ENCODE results near the gene RABEPK.
"Not testable (repeated sequence)": the region's sequence is repeated elsewhere in the genome, so short reads cannot be mapped to it uniquely, and the experiment has no call there.

Gene RABEPK
- total RNA-seq, result 11.8 to 45.2 (median 18.2) reads per million in 9 experiments

- H3K4me3 Mint-ChIP-seq, result peak within 1 kb of the TSS; percentile 92
- peaks cover 25% of the 10 kb centered on the region for H3K36me3 Mint-ChIP-seq (ENCODE audit: insufficient read depth)
- H3K27ac Mint-ChIP-seq, result peak within 1 kb of the TSS; percentile 91 to 95
- peak; percentile 86 to 90 (median 87) for DNase-seq
- no peaks in the 10 kb centered on the region for H3K9me3 Mint-ChIP-seq
- H3K4me1 Mint-ChIP-seq (ENCODE audit: low read depth in 2 of 2), result peaks cover 17 to 18% of the 10 kb centered on the region in 2 donors
- ATAC-seq (replicated peaks), result peak; percentile 96
- H3K27me3 Mint-ChIP-seq, result no peaks in the 10 kb centered on the region
Measured at GRCh38 chr9:125200216-125201047, at the start of gene RABEPK. Gene RABEPK (plus strand): TSS chr9:125200542. CDS start chr9:125203014, 2,472 bp downstream.

- H3K9me3 Mint-ChIP-seq, result no peaks in the 10 kb centered on the region
- DNase-seq (no peak), ATAC-seq (replicated peaks) (no peak)
- no peak overlapping the region for H3K27ac Mint-ChIP-seq
- no peak overlapping the region for H3K4me3 Mint-ChIP-seq
- H3K36me3 Mint-ChIP-seq (ENCODE audit: insufficient read depth), result peaks cover 56% of the 10 kb centered on the region
- no peaks in the 10 kb centered on the region for H3K4me1 Mint-ChIP-seq (ENCODE audit: low read depth in 2 of 2)
- H3K27me3 Mint-ChIP-seq, result no peaks in the 10 kb centered on the region
Measured at GRCh38 chr9:125151730-125152129, 48.6 kb upstream of the RABEPK start.

- Mint-ChIP-seq H3K4me1 (ENCODE audit: low read depth in 2 of 2) (no peaks in the 10 kb centered on the region), H3K27me3 (no peaks in the 10 kb centered on the region), H3K36me3 (ENCODE audit: insufficient read depth) (peaks cover 72% of the 10 kb centered on the region), H3K4me3 (no peak overlapping the region), H3K9me3 (no peaks in the 10 kb centered on the region), H3K27ac (no peak overlapping the region)
- DNase-seq (no peak), ATAC-seq (replicated peaks) (no peak)
Measured at GRCh38 chr9:125153712-125154367, 46.5 kb upstream of the RABEPK start.

- Mint-ChIP-seq H3K4me1 (ENCODE audit: low read depth in 2 of 2) (peaks cover 2 to 9% of the 10 kb centered on the region in 2 donors), H3K4me3 (no peak overlapping the region), H3K27ac (peak overlapping the region; percentile 32 to 56), H3K27me3 (no peaks in the 10 kb centered on the region), H3K9me3 (no peaks in the 10 kb centered on the region), H3K36me3 (ENCODE audit: insufficient read depth) (peaks cover 64% of the 10 kb centered on the region)
- DNase-seq (no peak), ATAC-seq (replicated peaks) (no peak)
Measured at GRCh38 chr9:125156551-125156950, 43.8 kb upstream of the RABEPK start.

GRCh38 chr9:125160750-125161149 lies 39.6 kb upstream of the RABEPK start:
- H3K4me1 Mint-ChIP-seq (ENCODE audit: low read depth in 2 of 2), result peaks cover 2 to 18% of the 10 kb centered on the region in 2 donors
- H3K9me3 Mint-ChIP-seq, result no peaks in the 10 kb centered on the region
- H3K27me3 Mint-ChIP-seq, result no peaks in the 10 kb centered on the region
- no peak overlapping the region for H3K4me3 Mint-ChIP-seq
- no peak for DNase-seq
- H3K27ac Mint-ChIP-seq, result peak overlapping the region in 1 of 2 donors; percentile 7
- peaks cover 56% of the 10 kb centered on the region for H3K36me3 Mint-ChIP-seq (ENCODE audit: insufficient read depth)
- ATAC-seq (replicated peaks), result no peak

- Mint-ChIP-seq H3K4me1 (ENCODE audit: low read depth in 2 of 2) (peaks cover 2 to 18% of the 10 kb centered on the region in 2 donors), H3K27ac (peak overlapping the region in 1 of 2 donors; percentile 7), H3K4me3 (no peak overlapping the region), H3K27me3 (no peaks in the 10 kb centered on the region), H3K36me3 (ENCODE audit: insufficient read depth) (peaks cover 63% of the 10 kb centered on the region), H3K9me3 (no peaks in the 10 kb centered on the region)
- no peak for ATAC-seq (replicated peaks)
- DNase-seq, result no peak
Measured at GRCh38 chr9:125161284-125161918, 38.9 kb upstream of the RABEPK start.

- H3K4me1 Mint-ChIP-seq (ENCODE audit: low read depth in 2 of 2), result peaks cover 2 to 19% of the 10 kb centered on the region in 2 donors
- ATAC-seq (replicated peaks); H3K9me3 Mint-ChIP-seq; H3K27me3 Mint-ChIP-seq; DNase-seq; H3K27ac Mint-ChIP-seq; H3K4me3 Mint-ChIP-seq: not testable (repeated sequence)
- peaks cover 59% of the 10 kb centered on the region for H3K36me3 Mint-ChIP-seq (ENCODE audit: insufficient read depth)
Measured at GRCh38 chr9:125162891-125163290, 37.5 kb upstream of the RABEPK start.

- no peak for ATAC-seq (replicated peaks)
- H3K36me3 Mint-ChIP-seq (ENCODE audit: insufficient read depth), result peaks cover 79% of the 10 kb centered on the region
Measured at GRCh38 chr9:125166762-125167161, 33.6 kb upstream of the RABEPK start.

GRCh38 chr9:125169895-125170294 lies 30.4 kb upstream of the RABEPK start:
- Mint-ChIP-seq H3K4me1 (ENCODE audit: low read depth in 2 of 2) (peaks cover 15 to 44% of the 10 kb centered on the region in 2 donors), H3K27me3 (no peaks in the 10 kb centered on the region), H3K4me3 (no peak overlapping the region), H3K27ac (peak overlapping the region in 1 of 2 donors; percentile 62), H3K36me3 (ENCODE audit: insufficient read depth) (peaks cover 67% of the 10 kb centered on the region), H3K9me3 (no peaks in the 10 kb centered on the region)
- ATAC-seq (replicated peaks) (no peak), DNase-seq (no peak)

More at GRCh38 chr9:125166762-125167161, 33.6 kb upstream of the RABEPK start:
- H3K9me3 Mint-ChIP-seq, result no peaks in the 10 kb centered on the region
- peak overlapping the region in 1 of 2 donors; percentile 69 for H3K27ac Mint-ChIP-seq
- no peak for DNase-seq
- no peak overlapping the region for H3K4me3 Mint-ChIP-seq
- H3K4me1 Mint-ChIP-seq (ENCODE audit: low read depth in 2 of 2), result peaks cover 0 to 27% of the 10 kb centered on the region in 2 donors
- H3K27me3 Mint-ChIP-seq, result no peaks in the 10 kb centered on the region

- H3K4me1 Mint-ChIP-seq (ENCODE audit: low read depth in 2 of 2), result peaks cover 23 to 56% of the 10 kb centered on the region in 2 donors
- no peak for ATAC-seq (replicated peaks)
- H3K9me3 Mint-ChIP-seq, result no peaks in the 10 kb centered on the region
- no peaks in the 10 kb centered on the region for H3K27me3 Mint-ChIP-seq
- H3K4me3 Mint-ChIP-seq, result peak overlapping the region in 1 of 2 donors; percentile 13
- H3K36me3 Mint-ChIP-seq (ENCODE audit: insufficient read depth), result peaks cover 52% of the 10 kb centered on the region
- peak overlapping the region; percentile 60 to 62 for H3K27ac Mint-ChIP-seq
- no peak for DNase-seq
Measured at GRCh38 chr9:125172031-125172755, 28.1 kb upstream of the RABEPK start.

- no peak overlapping the region for H3K4me3 Mint-ChIP-seq
Measured at GRCh38 chr9:125176636-125177035, 23.7 kb upstream of the RABEPK start.

GRCh38 chr9:125177888-125178287 lies 22.5 kb upstream of the RABEPK start:
- no peaks in the 10 kb centered on the region for H3K9me3 Mint-ChIP-seq
- peaks cover 15% of the 10 kb centered on the region for H3K36me3 Mint-ChIP-seq (ENCODE audit: insufficient read depth)
- ATAC-seq (replicated peaks) (no peak), DNase-seq (no peak)
- H3K27me3 Mint-ChIP-seq, result no peaks in the 10 kb centered on the region
- H3K4me3 Mint-ChIP-seq, result no peak overlapping the region
- peak overlapping the region; percentile 59 to 76 for H3K27ac Mint-ChIP-seq
- H3K4me1 Mint-ChIP-seq (ENCODE audit: low read depth in 2 of 2), result peaks cover 40 to 75% of the 10 kb centered on the region in 2 donors

More at GRCh38 chr9:125176636-125177035, 23.7 kb upstream of the RABEPK start:
- ATAC-seq (replicated peaks) (no peak), DNase-seq (no peak)
- no peaks in the 10 kb centered on the region for H3K9me3 Mint-ChIP-seq
- no peaks in the 10 kb centered on the region for H3K27me3 Mint-ChIP-seq
- H3K4me1 Mint-ChIP-seq (ENCODE audit: low read depth in 2 of 2), result peaks cover 39 to 75% of the 10 kb centered on the region in 2 donors
- no peak overlapping the region for H3K27ac Mint-ChIP-seq
- H3K36me3 Mint-ChIP-seq (ENCODE audit: insufficient read depth), result peaks cover 18% of the 10 kb centered on the region

- DNase-seq; H3K27me3 Mint-ChIP-seq; H3K9me3 Mint-ChIP-seq; ATAC-seq (replicated peaks); H3K4me3 Mint-ChIP-seq: not testable (repeated sequence)
- peaks cover 40 to 78% of the 10 kb centered on the region in 2 donors for H3K4me1 Mint-ChIP-seq (ENCODE audit: low read depth in 2 of 2)
- peaks cover 18% of the 10 kb centered on the region for H3K36me3 Mint-ChIP-seq (ENCODE audit: insufficient read depth)
- H3K27ac Mint-ChIP-seq, result peak overlapping the region in 1 of 2 donors; percentile 44
Measured at GRCh38 chr9:125179776-125180175, 20.6 kb upstream of the RABEPK start.
